Measurements from ENCODE around the gene ACTN2.

Gene ACTN2

DNA sequence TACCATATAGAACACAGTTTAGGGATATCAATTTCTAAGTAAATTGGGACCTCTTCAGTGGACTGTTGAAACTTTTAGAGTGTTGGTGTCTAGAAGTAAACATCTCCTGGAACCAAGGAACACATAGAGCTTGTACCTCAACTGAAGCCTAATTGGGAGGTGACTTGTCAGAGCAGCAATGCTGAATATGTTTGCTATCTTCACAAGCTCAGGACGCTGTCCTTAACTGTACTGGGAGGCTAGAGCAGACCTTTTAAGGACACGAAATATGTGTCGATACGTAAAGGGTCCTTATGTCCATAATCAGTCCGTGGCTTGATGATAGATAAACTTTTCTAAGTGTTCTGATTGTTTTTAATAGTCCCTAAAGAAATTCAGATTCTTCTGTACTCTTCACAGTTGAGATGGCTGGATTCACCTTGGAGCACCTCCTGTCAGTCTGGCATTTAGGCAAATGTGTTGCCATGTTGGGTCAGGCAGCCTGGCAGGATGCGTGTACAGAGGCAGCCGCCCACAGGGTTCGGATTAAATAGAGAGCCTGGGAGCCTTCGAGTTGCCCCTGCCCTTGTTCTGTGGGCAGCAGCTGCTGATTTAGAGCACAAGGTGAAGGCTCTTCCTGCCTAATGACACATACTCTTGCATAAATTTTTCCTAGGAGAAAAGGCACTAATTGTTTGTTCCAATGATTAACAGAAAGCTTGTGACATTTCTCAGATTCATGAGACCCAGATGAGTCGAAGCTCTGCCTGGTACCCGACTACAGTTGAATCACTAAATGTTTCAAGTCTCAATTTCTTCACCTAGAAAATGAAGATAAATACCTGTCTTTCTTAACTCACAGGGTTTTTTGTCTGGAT, 3.6 kb downstream of the ACTN2 start:
- Histone ChIP-seq H3F3A (ENCODE audit: low read depth) (no peaks in the 10 kb centered on the region), H2AFZ (ENCODE audit: low read length) (no peak overlapping the region), H3K79me2 (ENCODE audit: insufficient read depth, low read length) (no peaks in the 10 kb centered on the region), H3K4me1 (ENCODE audit: insufficient read depth, low read length, poor library complexity, severe bottlenecking) (no peaks in the 10 kb centered on the region), H3K9me3 (ENCODE audit: insufficient read depth, low read depth, low read length) (no peaks in the 10 kb centered on the region), H3K9ac (ENCODE audit: low read depth, low read length, poor library complexity, severe bottlenecking) (no peak overlapping the region), H3K27me3 (ENCODE audit: insufficient read depth, low read length, poor library complexity, severe bottlenecking) (no peaks in the 10 kb centered on the region), H3K4me3 (ENCODE audit: low read length, poor library complexity, severe bottlenecking) (no peak overlapping the region), H4K20me1 (ENCODE audit: insufficient read depth, low read length, poor library complexity, severe bottlenecking) (no peaks in the 10 kb centered on the region), H3K36me3 (ENCODE audit: insufficient read depth, low read length) (no peaks in the 10 kb centered on the region), H3K4me2 (ENCODE audit: low read depth, low read length, poor library complexity, severe bottlenecking) (no peak overlapping the region), H3K9me2 (replicated peaks; ENCODE audit: low read depth, low read length) (no peaks in the 10 kb centered on the region)
- TF ChIP-seq, protein P1, sequence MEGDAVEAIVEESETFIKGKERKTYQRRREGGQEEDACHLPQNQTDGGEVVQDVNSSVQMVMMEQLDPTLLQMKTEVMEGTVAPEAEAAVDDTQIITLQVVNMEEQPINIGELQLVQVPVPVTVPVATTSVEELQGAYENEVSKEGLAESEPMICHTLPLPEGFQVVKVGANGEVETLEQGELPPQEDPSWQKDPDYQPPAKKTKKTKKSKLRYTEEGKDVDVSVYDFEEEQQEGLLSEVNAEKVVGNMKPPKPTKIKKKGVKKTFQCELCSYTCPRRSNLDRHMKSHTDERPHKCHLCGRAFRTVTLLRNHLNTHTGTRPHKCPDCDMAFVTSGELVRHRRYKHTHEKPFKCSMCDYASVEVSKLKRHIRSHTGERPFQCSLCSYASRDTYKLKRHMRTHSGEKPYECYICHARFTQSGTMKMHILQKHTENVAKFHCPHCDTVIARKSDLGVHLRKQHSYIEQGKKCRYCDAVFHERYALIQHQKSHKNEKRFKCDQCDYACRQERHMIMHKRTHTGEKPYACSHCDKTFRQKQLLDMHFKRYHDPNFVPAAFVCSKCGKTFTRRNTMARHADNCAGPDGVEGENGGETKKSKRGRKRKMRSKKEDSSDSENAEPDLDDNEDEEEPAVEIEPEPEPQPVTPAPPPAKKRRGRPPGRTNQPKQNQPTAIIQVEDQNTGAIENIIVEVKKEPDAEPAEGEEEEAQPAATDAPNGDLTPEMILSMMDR (conservative IDR thresholded peaks at IDR 0.05; ENCODE audit: low read length), result no peak
- TF ChIP-seq EZH2phosphoT487 (IDR thresholded peaks at IDR 0.05; ENCODE audit: borderline replicate concordance), result no peak

DNA sequence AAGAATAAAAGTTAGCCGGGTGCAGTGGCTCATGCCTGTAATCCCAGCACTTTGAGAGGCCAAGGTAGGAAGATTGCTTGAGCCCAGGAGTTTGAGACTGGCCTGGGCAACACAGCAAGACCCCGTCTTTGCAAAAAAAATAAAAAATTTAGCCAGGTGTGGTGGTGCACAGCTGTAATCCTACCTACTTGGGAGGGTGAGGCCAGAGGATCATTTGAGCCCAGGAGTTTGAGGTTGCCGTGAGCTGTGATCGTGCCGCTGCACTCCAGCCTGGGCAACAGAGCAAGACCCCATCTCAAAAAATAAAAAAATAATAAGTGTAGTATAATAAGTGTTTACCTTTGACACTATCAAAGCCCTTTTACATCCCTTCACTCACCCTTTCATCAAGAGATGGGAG, 5.0 kb downstream of the ACTN2 start:
- no peaks in the 10 kb centered on the region for H3F3A ChIP-seq (ENCODE audit: low read depth)
- no peak overlapping the region for H2AFZ ChIP-seq (ENCODE audit: low read length)
- no peaks in the 10 kb centered on the region for H3K4me1 ChIP-seq (ENCODE audit: insufficient read depth, low read length, poor library complexity, severe bottlenecking)
- H3K4me3 ChIP-seq (ENCODE audit: low read length, poor library complexity, severe bottlenecking), result no peak overlapping the region
- H3K4me2 ChIP-seq (ENCODE audit: low read depth, low read length, poor library complexity, severe bottlenecking), result no peak overlapping the region
- no peaks in the 10 kb centered on the region for H3K9me2 ChIP-seq (replicated peaks; ENCODE audit: low read depth, low read length)
- H3K36me3 ChIP-seq (ENCODE audit: insufficient read depth, low read length), result no peaks in the 10 kb centered on the region
- no peaks in the 10 kb centered on the region for H3K9me3 ChIP-seq (ENCODE audit: insufficient read depth, low read depth, low read length)
- H3K27me3 ChIP-seq (ENCODE audit: insufficient read depth, low read length, poor library complexity, severe bottlenecking), result no peaks in the 10 kb centered on the region
- TF ChIP-seq, protein P1 (conservative IDR thresholded peaks at IDR 0.05; ENCODE audit: low read length), result no peak
- no peak for TF ChIP-seq EZH2phosphoT487 (IDR thresholded peaks at IDR 0.05; ENCODE audit: borderline replicate concordance)
- H3K9ac ChIP-seq (ENCODE audit: low read depth, low read length, poor library complexity, severe bottlenecking), result no peak overlapping the region
- H3K79me2 ChIP-seq (ENCODE audit: insufficient read depth, low read length), result no peaks in the 10 kb centered on the region
- no peaks in the 10 kb centered on the region for H4K20me1 ChIP-seq (ENCODE audit: insufficient read depth, low read length, poor library complexity, severe bottlenecking)

DNA sequence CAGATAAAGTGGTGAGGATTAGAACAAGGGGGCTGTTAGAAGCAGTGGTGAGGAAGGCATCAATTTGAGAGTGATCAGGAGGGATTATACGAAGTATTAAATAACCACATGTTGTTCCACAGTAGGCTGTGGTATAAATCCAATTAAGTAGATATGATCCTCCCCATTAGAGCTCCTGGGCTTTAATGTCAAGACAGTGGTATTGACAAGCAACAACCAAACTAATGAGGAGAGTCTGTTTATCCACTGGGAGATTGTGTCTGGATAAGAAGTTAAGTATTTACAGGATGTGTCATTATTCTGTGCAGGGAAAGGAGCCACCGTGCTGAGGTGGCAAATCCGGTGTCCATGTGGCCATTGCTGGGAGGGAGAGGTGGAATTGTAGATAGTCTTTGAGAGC, 5.8 kb downstream of the ACTN2 start:
- TF ChIP-seq, protein P1 (conservative IDR thresholded peaks at IDR 0.05; ENCODE audit: low read length), result no peak
- no peak for TF ChIP-seq EZH2phosphoT487 (IDR thresholded peaks at IDR 0.05; ENCODE audit: borderline replicate concordance)
- H3K4me1 ChIP-seq (ENCODE audit: insufficient read depth, low read length, poor library complexity, severe bottlenecking), result no peaks in the 10 kb centered on the region
- H3F3A ChIP-seq (ENCODE audit: low read depth), result no peaks in the 10 kb centered on the region
- H3K4me2 ChIP-seq (ENCODE audit: low read depth, low read length, poor library complexity, severe bottlenecking), result no peak overlapping the region
- no peaks in the 10 kb centered on the region for H3K9me2 ChIP-seq (replicated peaks; ENCODE audit: low read depth, low read length)
- no peak overlapping the region for H3K4me3 ChIP-seq (ENCODE audit: low read length, poor library complexity, severe bottlenecking)
- H3K36me3 ChIP-seq (ENCODE audit: insufficient read depth, low read length), result no peaks in the 10 kb centered on the region
- no peak overlapping the region for H3K9ac ChIP-seq (ENCODE audit: low read depth, low read length, poor library complexity, severe bottlenecking)
- H4K20me1 ChIP-seq (ENCODE audit: insufficient read depth, low read length, poor library complexity, severe bottlenecking), result no peaks in the 10 kb centered on the region
- no peaks in the 10 kb centered on the region for H3K79me2 ChIP-seq (ENCODE audit: insufficient read depth, low read length)
- H3K9me3 ChIP-seq (ENCODE audit: insufficient read depth, low read depth, low read length), result no peaks in the 10 kb centered on the region
- H2AFZ ChIP-seq (ENCODE audit: low read length), result no peak overlapping the region
- H3K27me3 ChIP-seq (ENCODE audit: insufficient read depth, low read length, poor library complexity, severe bottlenecking), result no peaks in the 10 kb centered on the region

Measured in Loucy (cell line).